A673 (cell line): Measurements from ENCODE around the gene SVOP. TPM values are rescaled to one million over a fixed set of nuclear protein-coding genes. Genes with fewer than 3 reads are reported as not detected.
"Not testable (repeated sequence)": the region's sequence is repeated elsewhere in the genome, so short reads cannot be mapped to it uniquely, and the experiment has no call there.

Experiments used
- BruUV-seq: library from RNA; stranded (reverse); fragments of 400-500 nt; replicated peaks from 2 replicates; lab custom pipeline; 2021; lab: Mats Ljungman, UMichigan
- CTCF ChIA-PET: fragments of 300-600 bp; sonication (Branson Sonifier 250); formaldehyde crosslinking; loops from one replicate; lab custom pipeline; 2022; ENCODE audit warnings: antibody characterized with exemption; lab: Charles Lee
- POLR2A ChIA-PET: fragments of 300-600 bp; sonication (Branson Sonifier 250); formaldehyde crosslinking; loops from one replicate; lab custom pipeline; 2022; ENCODE audit warnings: antibody characterized with exemption; ENCODE audit not compliant: low non-redundant PET; lab: Charles Lee
- DNase-seq: peaks from one replicate; pipeline ENCODE4 v3.0.0-alpha.2; 2015; ENCODE audit warnings: low spot score
- H3K27ac ChIP-seq: fragments of 200-600 bp; sonication (generic); 2 replicates; pipeline ENCODE4 v1.5.1; 2016; ENCODE audit warnings: mixed run types, low read depth, mild to moderate bottlenecking, mixed read lengths, antibody characterized with exemption, low read length; ENCODE audit not compliant: poor library complexity, severe bottlenecking
- H3K27me3 ChIP-seq: fragments of 200-600 bp; sonication (generic); replicated peaks from 2 replicates; pipeline ENCODE4 v1.6.1; 2017; ENCODE audit warnings: mixed run types, low read depth, mild to moderate bottlenecking, mixed read lengths, antibody characterized with exemption, low read length; ENCODE audit not compliant: insufficient read depth, poor library complexity
- H3K36me3 ChIP-seq: fragments of 200-600 bp; sonication (generic); 2 replicates; pipeline ENCODE4 v1.6.1; 2016; ENCODE audit warnings: mixed run types, mild to moderate bottlenecking, mixed read lengths, antibody characterized with exemption, low read length; ENCODE audit not compliant: insufficient read depth, poor library complexity, severe bottlenecking
- H3K4me1 ChIP-seq: fragments of 200-600 bp; sonication (generic); 2 replicates; pipeline ENCODE4 v1.6.1; 2017; ENCODE audit warnings: mixed run types, mild to moderate bottlenecking, mixed read lengths, antibody characterized with exemption, low read length; ENCODE audit not compliant: insufficient read depth, poor library complexity, severe bottlenecking
- H3K4me3 ChIP-seq: fragments of 200-600 bp; sonication (generic); 2 replicates; pipeline ENCODE4 v1.5.1; 2016; ENCODE audit warnings: low read depth, mixed run types, mild to moderate bottlenecking, mixed read lengths, low read length; ENCODE audit not compliant: poor library complexity, severe bottlenecking
- H3K9me3 ChIP-seq: fragments of 200-600 bp; sonication (generic); 2 replicates; pipeline ENCODE4 v1.6.1; 2016; ENCODE audit warnings: mixed run types, low read depth, mild to moderate bottlenecking, mixed read lengths, antibody characterized with exemption, low read length; ENCODE audit not compliant: poor library complexity, severe bottlenecking
- EZH2 ChIP-seq: fragments of 200-600 bp; sonication (generic); IDR thresholded peaks from 2 replicates; pipeline ENCODE4 v1.6.1; 2017; ENCODE audit warnings: borderline replicate concordance, low read depth, mild to moderate bottlenecking, mixed read lengths, antibody characterized with exemption, low read length; ENCODE audit not compliant: poor library complexity, severe bottlenecking
- intact Hi-C: fragments of 100-400 bp; cut with micrococcal nuclease; formaldehyde crosslinking; loops from one replicate; pipeline ENCODE4 v1.10.0; 2022; ENCODE audit not compliant: unreplicated experiment
- total RNA-seq: library from RNA; stranded (reverse); gene quantifications from 2 replicates; pipeline ENCODE4 v1.2.3, GENCODE V29; 2021
- TF ChIP-seq, protein P1 (sequence below): fragments of 300-800, 200-600 bp; sonication (generic); conservative IDR thresholded peaks from 2 replicates; pipeline ENCODE4 v1.5.1; 2017; ENCODE audit warnings: low read depth, mild to moderate bottlenecking, antibody characterized with exemption, low read length, moderate library complexity, mixed read lengths

SVOP gene
- total RNA-seq, 1 experiment from 2014 or later: not detected

GRCh38 chr12:108996320-108996719 is 24.5 kb downstream of the SVOP start:
- Histone ChIP-seq H3K27me3 (peaks cover 10% of the 10 kb centered on the region), H3K4me3 (no peak overlapping the region), H3K4me1 (no peaks in the 10 kb centered on the region), H3K27ac (no peak overlapping the region), H3K36me3 (no peaks in the 10 kb centered on the region), H3K9me3 (no peaks in the 10 kb centered on the region)
- ChIA-PET POLR2A (no interaction called here), CTCF (no interaction called here)
- no peak for DNase-seq
- no peak for TF ChIP-seq EZH2
- TF ChIP-seq, protein P1, sequence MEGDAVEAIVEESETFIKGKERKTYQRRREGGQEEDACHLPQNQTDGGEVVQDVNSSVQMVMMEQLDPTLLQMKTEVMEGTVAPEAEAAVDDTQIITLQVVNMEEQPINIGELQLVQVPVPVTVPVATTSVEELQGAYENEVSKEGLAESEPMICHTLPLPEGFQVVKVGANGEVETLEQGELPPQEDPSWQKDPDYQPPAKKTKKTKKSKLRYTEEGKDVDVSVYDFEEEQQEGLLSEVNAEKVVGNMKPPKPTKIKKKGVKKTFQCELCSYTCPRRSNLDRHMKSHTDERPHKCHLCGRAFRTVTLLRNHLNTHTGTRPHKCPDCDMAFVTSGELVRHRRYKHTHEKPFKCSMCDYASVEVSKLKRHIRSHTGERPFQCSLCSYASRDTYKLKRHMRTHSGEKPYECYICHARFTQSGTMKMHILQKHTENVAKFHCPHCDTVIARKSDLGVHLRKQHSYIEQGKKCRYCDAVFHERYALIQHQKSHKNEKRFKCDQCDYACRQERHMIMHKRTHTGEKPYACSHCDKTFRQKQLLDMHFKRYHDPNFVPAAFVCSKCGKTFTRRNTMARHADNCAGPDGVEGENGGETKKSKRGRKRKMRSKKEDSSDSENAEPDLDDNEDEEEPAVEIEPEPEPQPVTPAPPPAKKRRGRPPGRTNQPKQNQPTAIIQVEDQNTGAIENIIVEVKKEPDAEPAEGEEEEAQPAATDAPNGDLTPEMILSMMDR: no peak
- intact Hi-C loops: no loop called here
- no TSS peak for BruUV-seq

GRCh38 chr12:108995370-108995992 is 25.4 kb downstream of the SVOP start:
- ChIA-PET POLR2A (no interaction called here), CTCF (no interaction called here)
- DNase-seq: no peak
- no peaks in the 10 kb centered on the region for H3K36me3 ChIP-seq
- no TSS peak for BruUV-seq
- H3K27me3 ChIP-seq: peaks cover 10% of the 10 kb centered on the region
- no peak overlapping the region for H3K4me3 ChIP-seq
- no peak overlapping the region for H3K27ac ChIP-seq
- intact Hi-C loops: no loop called here
- no peak for TF ChIP-seq EZH2
- TF ChIP-seq, protein P1: no peak
- no peaks in the 10 kb centered on the region for H3K9me3 ChIP-seq
- H3K4me1 ChIP-seq: no peaks in the 10 kb centered on the region

GRCh38 chr12:108990103-108990502 is 30.8 kb downstream of the SVOP start:
- H3K36me3 ChIP-seq, intact Hi-C loops, H3K4me3 ChIP-seq, H3K27ac ChIP-seq, POLR2A ChIA-PET, BruUV-seq, H3K4me1 ChIP-seq, DNase-seq, H3K9me3 ChIP-seq: not testable (repeated sequence)
- peaks cover 13% of the 10 kb centered on the region for H3K27me3 ChIP-seq
- CTCF ChIA-PET: interaction anchor here (0.5 kb wide), 1 partner anchor 68 kb away, joined by 7 read pairs; no protein-coding TSS in a partner anchor

- DNase-seq: no peak
- intact Hi-C loops: no loop called here
These were observed 31.5 kb downstream of the SVOP start for GRCh38 chr12:108989376-108989775.

More at GRCh38 chr12:108989376-108989775, 31.5 kb downstream of the SVOP start:
- ChIA-PET CTCF (no interaction called here), POLR2A (no interaction called here)
- H3K27me3 ChIP-seq: peaks cover 8% of the 10 kb centered on the region
- no peaks in the 10 kb centered on the region for H3K36me3 ChIP-seq
- no TSS peak for BruUV-seq
- TF ChIP-seq, protein P1: no peak
- TF ChIP-seq EZH2: no peak
- no peak overlapping the region for H3K4me3 ChIP-seq
- H3K9me3 ChIP-seq: no peaks in the 10 kb centered on the region
- no peaks in the 10 kb centered on the region for H3K4me1 ChIP-seq
- no peak overlapping the region for H3K27ac ChIP-seq
